ENCODE measurements around the gene CD63. TPM values are rescaled to one million over a fixed set of nuclear protein-coding genes. Genes with fewer than 3 reads are reported as not detected.

Gene CD63
- total RNA-seq, 2 experiments from 2014 or later = 204 to 210 TPM

DNA sequence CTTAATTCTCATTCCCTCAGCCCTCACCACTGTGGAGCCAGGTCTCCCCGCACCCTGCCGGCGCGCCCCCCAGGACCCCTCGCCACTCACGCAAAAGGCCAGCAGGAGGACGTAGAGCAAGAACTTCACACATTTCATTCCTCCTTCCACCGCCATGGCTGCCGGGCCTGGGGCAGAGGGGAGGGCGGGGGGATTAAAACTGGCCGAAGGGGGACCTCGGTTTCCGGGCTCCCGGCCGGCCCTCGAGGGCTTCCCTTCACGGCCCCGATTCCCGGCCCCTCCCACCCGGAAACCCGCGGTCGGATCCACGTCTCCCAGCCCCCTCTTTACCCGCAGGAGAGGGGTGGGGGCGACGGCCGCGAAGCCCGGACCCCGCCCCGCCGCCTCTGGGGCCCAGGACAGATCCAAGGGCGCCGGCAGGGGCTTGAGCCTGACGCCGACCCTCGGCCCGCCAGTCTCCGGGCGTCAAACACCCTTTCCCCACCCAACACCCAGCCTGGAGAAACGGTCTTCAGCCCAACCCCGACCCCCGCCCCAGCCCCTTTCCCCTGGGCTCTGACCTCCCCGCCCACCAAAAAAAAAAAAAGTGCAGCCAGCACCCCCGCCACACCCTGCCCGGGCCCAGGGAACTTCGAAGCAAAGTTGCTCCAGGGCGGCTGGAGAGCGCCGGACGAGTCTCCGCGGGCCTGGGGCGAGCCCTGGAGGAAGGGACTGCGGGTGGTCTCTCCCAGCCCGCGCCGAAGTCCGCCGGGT, 447 bp downstream of the CD63 start:
- no peaks in the 10 kb centered on the region for H3K9me3 Mint-ChIP-seq
- peak; percentile 48 for DNase-seq
- H3K4me1 Mint-ChIP-seq (ENCODE audit: low read depth) = peaks cover 36% of the 10 kb centered on the region
- peak overlapping the region; percentile 74 for H3K27ac Mint-ChIP-seq
- peaks cover 10% of the 10 kb centered on the region for H3K36me3 Mint-ChIP-seq
- peak overlapping the region; percentile 87 for H3K4me3 Mint-ChIP-seq
- ChIA-PET CTCF (interaction anchor here (1.1 to 3.1 kb wide), 2 partner anchors 11 to 12 kb away, joined by 8 to 68 read pairs; partner anchors contain the start of gene BLOC1S1), POLR2A (interaction anchor here (1.0 to 2.0 kb wide), 6 partner anchors 10 to 206 kb away, joined by 3 to 23 read pairs (median 8); partner anchors contain the start of genes BLOC1S1 and DNAJC14)
- no peaks in the 10 kb centered on the region for H3K27me3 Mint-ChIP-seq
- intact Hi-C loops (cut with micrococcal nuclease) = no loop called here

DNA sequence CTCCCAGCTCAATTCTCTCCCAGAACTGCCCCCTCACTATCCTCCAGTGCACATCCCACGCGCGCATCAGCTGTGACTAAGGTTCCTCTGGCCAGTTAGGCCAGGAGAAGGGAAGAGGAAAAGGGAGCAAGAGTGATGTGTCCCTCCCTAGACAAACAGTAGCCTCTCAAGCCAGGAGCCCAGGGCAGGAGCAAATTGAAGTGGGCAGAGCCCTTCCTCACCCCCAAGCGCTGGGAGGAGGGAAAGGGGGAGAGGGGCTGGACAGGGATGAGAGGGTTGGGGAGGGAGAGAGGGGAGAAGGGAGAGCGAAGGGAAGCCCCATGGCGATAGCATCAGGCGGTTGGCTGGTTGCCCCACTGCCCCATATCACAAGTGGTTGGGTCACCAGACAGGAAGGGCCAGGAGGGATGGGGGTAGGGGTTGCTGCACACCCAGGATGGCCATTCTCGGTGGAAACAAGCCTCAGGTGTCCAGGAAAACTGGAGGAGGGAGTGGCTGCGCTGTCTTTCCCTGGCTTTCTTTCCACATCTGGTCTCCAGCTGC, 1.1 kb downstream of the CD63 start:
- CTCF ChIA-PET = no interaction called here
- H3K9me3 Mint-ChIP-seq = no peaks in the 10 kb centered on the region
- intact Hi-C loops (cut with micrococcal nuclease) = no loop called here
- no peaks in the 10 kb centered on the region for H3K27me3 Mint-ChIP-seq
- H3K27ac Mint-ChIP-seq = peak overlapping the region; percentile 74
- peaks cover 36% of the 10 kb centered on the region for H3K4me1 Mint-ChIP-seq (ENCODE audit: low read depth)
- no peak for DNase-seq
- H3K4me3 Mint-ChIP-seq = peak overlapping the region; percentile 87
- POLR2A ChIA-PET = no interaction called here
- H3K36me3 Mint-ChIP-seq = peaks cover 10% of the 10 kb centered on the region

DNA sequence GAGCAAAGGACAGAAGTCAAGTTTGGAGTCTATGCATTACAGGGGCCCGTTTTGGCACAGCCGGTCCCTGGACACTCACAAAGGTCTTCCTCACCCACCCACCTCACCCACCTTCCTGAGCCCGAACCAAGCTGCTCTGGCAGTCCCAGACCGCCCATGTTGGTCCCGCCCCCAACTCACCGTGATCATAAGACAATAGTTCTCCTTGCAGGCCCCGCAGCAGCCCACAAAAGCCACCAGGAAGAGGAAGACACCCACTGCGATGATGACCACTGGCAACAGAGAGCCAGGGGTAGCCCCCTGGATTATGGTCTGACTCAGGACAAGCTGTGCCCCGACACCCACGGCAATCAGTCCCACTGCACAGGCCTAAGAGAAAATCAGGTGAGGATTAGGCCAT, 1.8 kb downstream of the CD63 start:
- POLR2A ChIA-PET = no interaction called here
- H3K27me3 Mint-ChIP-seq = no peaks in the 10 kb centered on the region
- DNase-seq = no peak
- H3K9me3 Mint-ChIP-seq = no peaks in the 10 kb centered on the region
- CTCF ChIA-PET = no interaction called here
- peak overlapping the region; percentile 87 for H3K4me3 Mint-ChIP-seq
- H3K27ac Mint-ChIP-seq = peak overlapping the region; percentile 74
- peaks cover 10% of the 10 kb centered on the region for H3K36me3 Mint-ChIP-seq
- intact Hi-C loops (cut with micrococcal nuclease) = no loop called here
- H3K4me1 Mint-ChIP-seq (ENCODE audit: low read depth) = peaks cover 36% of the 10 kb centered on the region

DNA sequence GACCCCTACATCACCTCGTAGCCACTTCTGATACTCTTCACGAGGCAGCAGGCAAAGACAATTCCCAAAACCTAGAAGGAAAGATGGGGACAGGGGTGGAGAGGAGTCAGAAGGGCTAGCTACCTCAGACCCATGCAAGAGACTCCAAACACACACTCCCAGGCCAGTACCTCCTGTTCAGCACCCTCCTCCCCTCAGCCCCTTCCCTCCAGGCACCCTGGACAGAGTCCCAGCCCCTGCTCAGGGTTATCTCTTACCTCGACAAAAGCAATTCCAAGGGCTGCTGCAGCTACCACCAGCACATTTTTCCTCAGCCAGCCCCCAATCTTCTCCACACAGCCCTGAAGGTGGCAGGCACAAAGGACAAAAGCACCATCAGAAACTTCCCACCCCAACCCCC, 3.3 kb downstream of the CD63 start:
- no peak overlapping the region for H3K27ac Mint-ChIP-seq
- peaks cover 10% of the 10 kb centered on the region for H3K36me3 Mint-ChIP-seq
- no peak for DNase-seq
- ChIA-PET CTCF (interaction anchor here (0.9 to 2.3 kb wide), 6 partner anchors 9 to 93 kb away, joined by 3 to 37 read pairs (median 3); partner anchors contain the start of genes BLOC1S1 and ORMDL2), POLR2A (interaction anchor here (1.0 kb wide), 1 partner anchor 12 kb away, joined by 3 read pairs; no protein-coding TSS in a partner anchor)
- no peaks in the 10 kb centered on the region for H3K9me3 Mint-ChIP-seq
- no peak overlapping the region for H3K4me3 Mint-ChIP-seq
- no peaks in the 10 kb centered on the region for H3K27me3 Mint-ChIP-seq
- H3K4me1 Mint-ChIP-seq (ENCODE audit: low read depth) = peaks cover 32% of the 10 kb centered on the region
- intact Hi-C loops (cut with micrococcal nuclease) = no loop called here

DNA sequence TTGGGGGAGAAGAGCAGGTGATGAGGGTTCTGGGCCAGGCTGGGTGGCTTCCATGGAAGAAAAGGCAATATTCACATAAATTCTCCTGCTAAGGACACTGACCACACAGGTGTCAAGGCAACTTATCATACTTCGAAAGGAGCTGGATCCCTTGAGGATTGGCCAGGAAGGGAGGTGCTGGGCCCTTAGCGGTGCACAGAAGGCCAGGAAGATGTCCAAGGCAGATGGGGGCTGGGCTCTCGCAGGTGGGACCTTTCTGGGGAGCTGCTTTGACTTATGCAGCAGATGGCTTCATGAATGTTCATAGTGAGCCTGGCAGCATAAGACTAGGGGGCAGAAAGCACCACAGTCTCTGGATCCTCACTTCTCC, 3.9 kb downstream of the CD63 start:
- Mint-ChIP-seq H3K4me3 (no peak overlapping the region), H3K4me1 (ENCODE audit: low read depth) (peaks cover 26% of the 10 kb centered on the region), H3K36me3 (peaks cover 10% of the 10 kb centered on the region), H3K27me3 (no peaks in the 10 kb centered on the region), H3K9me3 (no peaks in the 10 kb centered on the region), H3K27ac (no peak overlapping the region)
- intact Hi-C loops (cut with micrococcal nuclease) = loop anchor here (1.0 kb wide), 1 partner anchor 12 kb away; no protein-coding TSS in a partner anchor
- POLR2A ChIA-PET = interaction anchor here (0.6 to 1.0 kb wide), 2 partner anchors 12 to 15 kb away, joined by 3 to 4 read pairs; no protein-coding TSS in a partner anchor
- DNase-seq = no peak
- CTCF ChIA-PET = interaction anchor here (0.9 to 2.3 kb wide), 9 partner anchors 9 to 215 kb away, joined by 3 to 37 read pairs (median 3); partner anchors contain the start of genes BLOC1S1 and ORMDL2

DNA sequence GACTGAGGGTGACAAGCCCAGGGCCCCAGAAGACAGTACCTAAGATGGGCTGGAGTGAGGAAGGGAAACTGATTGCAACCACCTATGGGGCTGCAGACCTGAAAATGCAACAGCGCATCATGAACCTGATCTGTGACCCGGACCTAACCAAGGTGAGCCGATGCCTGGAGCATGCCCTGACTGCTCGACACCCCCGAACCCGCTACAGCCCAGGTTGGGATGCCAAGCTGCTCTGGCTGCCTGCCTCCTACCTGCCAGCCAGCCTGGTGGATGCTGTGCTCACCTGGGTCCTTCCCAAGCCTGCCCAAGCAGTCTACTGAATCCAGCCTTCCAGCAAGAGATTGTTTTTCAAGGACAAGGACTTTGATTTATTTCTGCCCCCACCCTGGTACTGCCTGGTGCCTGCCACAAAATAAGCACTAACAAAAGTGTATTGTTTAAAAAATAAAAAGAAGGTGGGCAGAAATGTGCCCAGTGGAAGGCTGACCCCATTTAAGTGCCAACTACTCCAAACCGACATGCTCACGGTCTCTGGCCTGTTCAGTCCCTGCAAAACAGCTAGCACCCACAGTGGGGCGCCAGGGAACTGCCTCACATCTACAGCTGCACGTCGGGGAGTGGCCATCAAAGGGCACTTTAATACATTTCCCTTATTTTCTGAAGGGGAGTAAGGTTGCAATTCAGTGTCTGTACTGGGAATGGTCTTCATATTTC, 4.4 kb downstream of the CD63 start:
- Mint-ChIP-seq H3K4me1 (ENCODE audit: low read depth) (peaks cover 22% of the 10 kb centered on the region), H3K9me3 (no peaks in the 10 kb centered on the region), H3K27me3 (no peaks in the 10 kb centered on the region), H3K27ac (no peak overlapping the region), H3K4me3 (no peak overlapping the region), H3K36me3 (peaks cover 10% of the 10 kb centered on the region)
- intact Hi-C loops (cut with micrococcal nuclease) = loop anchor here (1.0 kb wide), 1 partner anchor 13 kb away; no protein-coding TSS in a partner anchor
- CTCF ChIA-PET = interaction anchor here (0.9 to 2.3 kb wide), 8 partner anchors 8 to 216 kb away, joined by 3 to 37 read pairs (median 4); partner anchors contain the start of genes BLOC1S1 and ORMDL2
- POLR2A ChIA-PET = interaction anchor here (0.6 to 1.0 kb wide), 2 partner anchors 13 to 14 kb away, joined by 3 to 4 read pairs; no protein-coding TSS in a partner anchor
- peak; percentile 80 for DNase-seq

DNA sequence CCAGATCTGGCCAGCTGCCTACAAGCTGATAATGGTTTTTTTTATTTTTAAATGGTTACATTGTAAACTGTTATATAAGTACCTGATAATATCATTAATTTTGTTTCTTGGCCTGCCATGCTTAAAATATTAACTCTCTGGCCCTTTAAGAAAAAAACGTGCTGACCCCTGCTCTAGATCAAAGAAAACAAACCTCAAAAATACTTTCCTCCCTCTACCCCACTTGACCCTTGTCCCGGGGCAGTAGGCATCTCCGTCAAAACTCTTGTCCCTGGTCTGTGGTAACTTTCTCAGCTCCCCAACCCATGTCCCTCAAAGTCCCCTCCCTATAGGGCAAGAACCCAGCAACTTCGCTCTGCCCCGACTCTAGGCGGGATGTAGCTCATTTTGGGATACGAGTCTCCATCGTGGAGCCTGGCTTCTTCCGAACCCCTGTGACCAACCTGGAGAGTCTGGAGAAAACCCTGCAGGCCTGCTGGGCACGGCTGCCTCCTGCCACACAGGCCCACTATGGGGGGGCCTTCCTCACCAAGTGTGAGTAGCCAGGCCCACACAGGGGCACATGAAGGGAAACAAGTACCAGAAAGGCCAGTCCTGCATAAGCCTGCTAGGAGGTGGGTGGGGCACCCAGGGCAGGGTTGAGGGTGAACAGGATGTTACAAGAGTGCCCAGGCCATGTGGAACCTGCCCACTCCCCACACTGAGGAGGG, 5.1 kb downstream of the CD63 start:
- peaks cover 25% of the 10 kb centered on the region for H3K4me1 Mint-ChIP-seq (ENCODE audit: low read depth)
- ChIA-PET POLR2A (no interaction called here), CTCF (interaction anchor here (0.8 to 2.3 kb wide), 5 partner anchors 7 to 217 kb away, joined by 3 to 37 read pairs (median 8); partner anchors contain the start of gene BLOC1S1)
- H3K9me3 Mint-ChIP-seq = no peaks in the 10 kb centered on the region
- no peak overlapping the region for H3K4me3 Mint-ChIP-seq
- H3K36me3 Mint-ChIP-seq = peaks cover 10% of the 10 kb centered on the region
- no peaks in the 10 kb centered on the region for H3K27me3 Mint-ChIP-seq
- intact Hi-C loops (cut with micrococcal nuclease) = loop anchor here (1.0 kb wide), 1 partner anchor 14 kb away; no protein-coding TSS in a partner anchor
- DNase-seq = no peak
- H3K27ac Mint-ChIP-seq = no peak overlapping the region

DNA sequence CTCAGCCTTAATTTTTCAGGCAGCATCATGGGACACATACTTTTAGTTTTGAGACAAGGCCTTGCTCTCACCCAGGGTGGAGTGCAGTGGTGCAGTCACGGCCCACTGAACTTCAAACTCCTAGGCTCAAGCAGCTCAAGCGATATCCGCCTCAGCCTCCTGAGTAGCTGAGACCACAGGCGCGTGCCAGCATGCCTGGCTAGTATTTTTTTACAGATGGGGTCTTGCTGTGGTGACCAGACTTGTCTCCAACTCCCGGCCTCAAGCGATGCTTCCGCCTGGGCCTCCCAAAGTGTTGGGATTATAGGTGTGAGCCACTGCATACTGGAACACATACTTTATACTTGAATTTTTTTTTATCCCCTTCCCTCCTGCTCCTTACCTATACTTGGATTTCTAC, 5.9 kb downstream of the CD63 start:
- DNase-seq = no peak
- H3K4me3 Mint-ChIP-seq = no peak overlapping the region
- ChIA-PET CTCF (interaction anchor here (0.8 to 2.0 kb wide), 3 partner anchors 16 to 217 kb away, joined by 3 to 8 read pairs (median 3); no protein-coding TSS in a partner anchor), POLR2A (no interaction called here)
- no peaks in the 10 kb centered on the region for H3K27me3 Mint-ChIP-seq
- no peak overlapping the region for H3K27ac Mint-ChIP-seq
- peaks cover 13% of the 10 kb centered on the region for H3K36me3 Mint-ChIP-seq
- H3K9me3 Mint-ChIP-seq = no peaks in the 10 kb centered on the region
- peaks cover 32% of the 10 kb centered on the region for H3K4me1 Mint-ChIP-seq (ENCODE audit: low read depth)
- intact Hi-C loops (cut with micrococcal nuclease) = no loop called here

DNA sequence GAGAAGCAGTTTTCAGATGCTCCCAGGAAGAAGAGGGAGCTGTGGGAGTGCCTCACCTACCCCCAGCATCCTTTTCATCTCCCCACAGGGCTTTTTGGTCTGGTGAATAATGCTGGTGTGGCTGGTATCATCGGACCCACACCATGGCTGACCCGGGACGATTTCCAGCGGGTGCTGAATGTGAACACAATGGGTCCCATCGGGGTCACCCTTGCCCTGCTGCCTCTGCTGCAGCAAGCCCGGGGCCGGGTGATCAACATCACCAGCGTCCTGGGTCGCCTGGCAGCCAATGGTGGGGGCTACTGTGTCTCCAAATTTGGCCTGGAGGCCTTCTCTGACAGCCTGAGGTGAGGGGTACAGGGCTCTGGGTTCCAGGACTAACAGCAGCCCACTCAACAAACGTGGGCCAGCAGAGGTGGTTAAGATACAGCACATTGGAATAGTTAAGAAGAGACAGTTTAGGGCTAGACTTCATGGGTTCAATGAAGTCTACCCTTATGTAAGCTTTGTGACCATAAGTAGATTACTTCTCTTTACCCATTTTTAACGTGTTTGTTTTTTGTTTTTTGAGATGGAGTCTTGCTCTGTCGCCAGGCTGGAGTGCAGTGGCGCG, 7.1 kb downstream of the CD63 start:
- CTCF ChIA-PET = interaction anchor here (1.1 to 2.0 kb wide), 5 partner anchors 13 to 65 kb away, joined by 4 to 8 read pairs (median 4); no protein-coding TSS in a partner anchor
- POLR2A ChIA-PET = no interaction called here
- H3K27me3 Mint-ChIP-seq = no peaks in the 10 kb centered on the region
- no peak overlapping the region for H3K27ac Mint-ChIP-seq
- no peak for DNase-seq
- intact Hi-C loops (cut with micrococcal nuclease) = no loop called here
- no peaks in the 10 kb centered on the region for H3K9me3 Mint-ChIP-seq
- H3K36me3 Mint-ChIP-seq = peaks cover 12% of the 10 kb centered on the region
- H3K4me1 Mint-ChIP-seq (ENCODE audit: low read depth) = peaks cover 33% of the 10 kb centered on the region
- H3K4me3 Mint-ChIP-seq = no peak overlapping the region

DNA sequence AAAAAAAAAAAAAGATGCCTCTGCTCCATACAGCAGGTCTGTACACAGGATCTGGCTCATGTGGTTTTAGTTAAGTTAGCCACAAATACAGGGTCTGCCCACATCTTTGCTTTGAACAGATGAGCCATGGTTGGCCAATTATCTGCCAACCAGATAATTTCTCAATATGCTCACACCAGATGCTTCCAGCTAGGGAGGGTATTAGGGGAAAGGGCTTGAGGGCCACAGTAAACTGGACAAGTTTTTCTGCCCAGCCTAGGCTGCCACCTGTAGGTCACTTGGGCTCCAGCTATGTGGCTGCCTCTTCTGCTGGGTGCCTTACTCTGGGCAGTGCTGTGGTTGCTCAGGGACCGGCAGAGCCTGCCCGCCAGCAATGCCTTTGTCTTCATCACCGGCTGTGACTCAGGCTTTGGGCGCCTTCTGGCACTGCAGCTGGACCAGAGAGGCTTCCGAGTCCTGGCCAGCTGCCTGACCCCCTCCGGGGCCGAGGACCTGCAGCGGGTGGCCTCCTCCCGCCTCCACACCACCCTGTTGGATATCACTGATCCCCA, 7.8 kb downstream of the CD63 start:
- POLR2A ChIA-PET = interaction anchor here (2.5 kb wide), 1 partner anchor 9 kb away, joined by 12 read pairs; no protein-coding TSS in a partner anchor
- H3K4me1 Mint-ChIP-seq (ENCODE audit: low read depth) = peaks cover 28% of the 10 kb centered on the region

More for the DNA sequence above, 7.8 kb downstream of the CD63 start:
- intact Hi-C loops (cut with micrococcal nuclease) = no loop called here
- no peaks in the 10 kb centered on the region for H3K9me3 Mint-ChIP-seq
- peaks cover 8% of the 10 kb centered on the region for H3K36me3 Mint-ChIP-seq
- CTCF ChIA-PET = interaction anchor here (0.9 to 2.0 kb wide), 7 partner anchors 9 to 75 kb away, joined by 3 to 7 read pairs (median 4); no protein-coding TSS in a partner anchor
- DNase-seq = no peak
- H3K4me3 Mint-ChIP-seq = no peak overlapping the region
- no peak overlapping the region for H3K27ac Mint-ChIP-seq
- H3K27me3 Mint-ChIP-seq = no peaks in the 10 kb centered on the region

Data from activated CD4-positive, alpha-beta memory T cell treated with anti-CD3 and anti-CD28 coated beads for 36 hours (primary cell).